Measurements from ENCODE around the gene RLN1.
"Not testable (repeated sequence)": the region's sequence is repeated elsewhere in the genome, so short reads cannot be mapped to it uniquely, and the experiment has no call there.

RLN1 gene

DNA sequence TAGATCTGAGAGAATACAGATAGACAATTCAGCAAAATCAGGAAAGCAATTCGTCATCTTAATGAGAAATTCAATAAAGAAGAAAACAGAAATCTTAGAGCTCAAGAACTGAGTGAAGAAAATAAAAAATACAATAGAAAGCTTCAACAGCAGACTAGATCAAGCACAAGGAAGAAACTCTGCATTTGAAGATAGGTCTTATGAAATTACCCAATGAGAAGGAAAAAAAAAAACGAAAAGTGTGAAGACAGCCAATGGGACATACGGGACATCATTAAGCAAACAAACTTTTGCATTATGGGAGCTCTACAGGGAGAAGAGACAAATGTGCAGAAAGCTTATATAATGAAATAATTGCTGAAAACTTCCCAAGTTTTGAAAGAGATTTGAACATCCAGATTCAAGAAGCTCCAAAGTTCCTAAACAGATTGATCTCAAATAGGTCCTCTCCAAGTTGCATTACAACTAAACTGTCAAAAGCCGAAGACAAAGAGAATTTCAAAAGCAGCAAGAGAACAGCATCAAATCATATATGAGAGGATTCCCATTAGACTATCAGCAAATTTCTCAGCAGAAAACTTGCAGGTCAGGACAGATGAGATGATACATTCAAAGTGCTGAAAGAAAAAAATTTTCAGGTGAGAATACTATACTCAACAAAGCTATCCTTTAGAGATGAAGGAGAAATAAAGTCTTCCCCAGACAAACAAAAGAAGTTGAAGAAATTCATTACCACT, 24.3 kb downstream of the RLN1 start:
- H3K36me3 ChIP-seq (ENCODE audit: control insufficient read depth, insufficient read depth, low read length) = no peaks in the 10 kb centered on the region
- no peaks in the 10 kb centered on the region for H3K27me3 ChIP-seq (ENCODE audit: control insufficient read depth, insufficient read depth, low read length)
- no peaks in the 10 kb centered on the region for H3K9me3 ChIP-seq (ENCODE audit: control insufficient read depth, insufficient read depth, low read length)
- no peak overlapping the region for H3K4me3 ChIP-seq (ENCODE audit: low read depth, low read length)
- no peaks in the 10 kb centered on the region for H3K4me1 ChIP-seq (ENCODE audit: control insufficient read depth, insufficient read depth, low read length)
- H3K9ac ChIP-seq (ENCODE audit: low read depth, low read length) = no peak overlapping the region

DNA sequence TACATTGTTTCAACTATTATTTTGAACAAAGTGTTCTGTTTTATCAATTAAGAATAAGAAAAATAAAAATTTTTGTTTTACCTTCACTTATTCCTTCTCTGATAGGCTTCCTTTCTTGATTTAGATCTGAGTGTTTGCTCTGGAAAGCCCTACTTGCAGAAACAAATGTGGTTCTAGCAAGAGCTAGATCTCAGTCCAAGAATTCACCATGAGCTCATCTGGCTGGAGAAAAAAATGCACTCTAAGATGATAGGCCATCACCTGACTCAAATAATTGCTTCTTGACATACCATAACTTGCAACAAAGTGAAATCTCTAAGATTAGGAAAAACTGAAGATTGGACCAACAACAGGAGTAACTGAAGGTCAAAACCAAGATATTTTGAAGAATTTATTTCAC, 28.8 kb downstream of the RLN1 start:
- no peak overlapping the region for H3K4me3 ChIP-seq (ENCODE audit: low read depth, low read length)
- H3K4me1 ChIP-seq (ENCODE audit: control insufficient read depth, insufficient read depth, low read length) = no peaks in the 10 kb centered on the region
- H3K9me3 ChIP-seq (ENCODE audit: control insufficient read depth, insufficient read depth, low read length) = no peaks in the 10 kb centered on the region
- H3K36me3 ChIP-seq (ENCODE audit: control insufficient read depth, insufficient read depth, low read length) = no peaks in the 10 kb centered on the region
- H3K27me3 ChIP-seq (ENCODE audit: control insufficient read depth, insufficient read depth, low read length) = no peaks in the 10 kb centered on the region
- H3K9ac ChIP-seq (ENCODE audit: low read depth, low read length) = no peak overlapping the region

DNA sequence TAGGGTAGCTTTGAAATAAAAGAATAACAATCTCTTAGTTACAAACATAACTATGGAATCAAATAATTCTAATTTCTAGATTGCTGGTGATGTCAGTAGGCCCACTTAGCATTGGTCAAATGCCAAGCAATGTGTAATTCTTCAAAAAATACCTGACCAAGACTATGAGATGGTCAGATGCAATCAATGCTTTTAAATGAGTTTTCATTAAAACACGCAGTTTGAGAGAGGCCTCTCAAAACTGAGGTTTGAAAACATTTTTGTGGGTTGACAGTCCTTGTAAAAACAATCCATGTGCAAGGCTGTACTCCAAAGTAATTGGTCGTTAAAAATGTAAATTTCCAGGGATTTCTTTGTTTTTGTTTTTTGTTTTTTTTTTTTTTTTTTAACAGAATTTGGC, 33.9 kb downstream of the RLN1 start:
- Histone ChIP-seq H3K36me3 (ENCODE audit: control insufficient read depth, insufficient read depth, low read length) (no peaks in the 10 kb centered on the region), H3K9me3 (ENCODE audit: control insufficient read depth, insufficient read depth, low read length) (no peaks in the 10 kb centered on the region), H3K4me1 (ENCODE audit: control insufficient read depth, insufficient read depth, low read length) (no peaks in the 10 kb centered on the region), H3K4me3 (ENCODE audit: low read depth, low read length) (no peak overlapping the region), H3K9ac (ENCODE audit: low read depth, low read length) (no peak overlapping the region), H3K27me3 (ENCODE audit: control insufficient read depth, insufficient read depth, low read length) (no peaks in the 10 kb centered on the region)

DNA sequence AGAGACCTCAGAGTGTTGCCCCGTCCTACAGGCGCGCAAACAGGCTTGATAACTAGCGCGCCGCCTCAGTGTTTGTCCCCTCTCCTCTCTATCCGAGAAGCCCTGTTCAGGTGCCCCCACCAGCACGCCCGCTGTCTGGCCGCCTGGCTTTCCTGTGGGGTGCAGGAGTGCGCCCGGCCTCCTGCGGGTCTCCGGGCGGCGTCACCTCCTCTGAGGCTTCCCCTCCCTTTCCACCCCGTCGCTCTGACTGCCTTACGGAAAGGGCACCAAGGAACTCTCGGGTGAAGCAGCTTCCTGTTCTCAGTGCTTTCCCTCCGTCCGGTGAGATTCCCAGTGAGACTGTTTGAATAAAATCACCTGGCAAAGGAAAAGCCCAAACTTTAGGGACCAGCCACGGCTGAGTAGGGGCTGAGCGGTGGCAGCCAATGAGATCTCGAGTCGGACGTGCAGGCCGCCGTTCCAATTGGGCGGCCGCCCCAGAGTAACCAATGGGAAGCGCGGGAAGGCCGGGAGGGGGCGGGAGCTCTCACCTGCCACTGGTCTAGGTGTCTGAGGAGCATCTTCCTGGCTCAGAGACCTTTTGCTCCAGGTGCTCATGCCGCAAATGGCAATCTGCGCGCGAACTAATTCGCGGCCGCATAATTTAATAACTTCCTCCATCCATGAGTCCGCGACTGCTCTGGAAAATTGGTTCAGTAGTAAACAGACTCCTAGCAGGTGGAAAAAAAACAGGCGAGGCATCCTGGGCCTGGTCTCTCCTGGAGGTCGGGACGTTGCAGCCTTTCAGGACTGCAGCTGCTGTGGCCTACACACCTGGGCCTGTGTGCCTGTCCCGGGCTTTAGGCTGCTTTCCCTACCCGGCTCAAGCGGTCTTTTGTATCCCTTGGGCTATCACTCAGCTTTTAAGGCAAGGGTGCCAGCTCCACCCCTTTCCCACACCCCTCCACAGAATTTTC, 35.6 kb downstream of the RLN1 start, which contains the start of gene RLN2:
Gene RLN2 (minus strand): TSS at position 877 of the 956 bp plus-strand sequence. CDS start 136 bp downstream, at position 741.
- not testable (repeated sequence) for H3K4me3 ChIP-seq (ENCODE audit: low read depth, low read length); H3K9me3 ChIP-seq (ENCODE audit: control insufficient read depth, insufficient read depth, low read length)

DNA sequence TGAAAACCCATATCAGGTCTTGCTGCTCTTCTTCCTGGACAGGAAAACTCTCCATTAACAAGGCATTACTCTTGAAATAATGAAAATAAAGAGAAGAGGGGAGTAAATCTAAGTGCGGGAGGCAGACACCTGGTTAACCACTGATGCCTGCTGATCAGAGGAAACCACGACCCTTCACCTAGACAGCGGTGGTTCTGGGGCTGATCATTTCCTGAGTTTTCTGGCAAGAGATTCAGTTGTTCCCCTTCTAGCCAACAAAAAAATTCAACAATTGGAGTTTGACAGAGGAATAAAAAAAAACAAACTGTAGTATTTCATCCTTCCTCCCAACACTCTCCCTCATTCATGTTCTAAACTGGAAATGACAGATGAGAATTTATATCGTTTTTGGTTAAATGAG, 38.1 kb downstream of the RLN1 start:
- H3K9ac ChIP-seq (ENCODE audit: low read depth, low read length) = no peak overlapping the region
- no peaks in the 10 kb centered on the region for H3K4me1 ChIP-seq (ENCODE audit: control insufficient read depth, insufficient read depth, low read length)
- H3K27me3 ChIP-seq (ENCODE audit: control insufficient read depth, insufficient read depth, low read length) = no peaks in the 10 kb centered on the region
- H3K9me3 ChIP-seq (ENCODE audit: control insufficient read depth, insufficient read depth, low read length) = no peaks in the 10 kb centered on the region
- no peak overlapping the region for H3K4me3 ChIP-seq (ENCODE audit: low read depth, low read length)
- H3K36me3 ChIP-seq (ENCODE audit: control insufficient read depth, insufficient read depth, low read length) = no peaks in the 10 kb centered on the region

More for the DNA sequence above, 35.6 kb downstream of the RLN1 start, which contains the start of gene RLN2:
- H3K4me1 ChIP-seq (ENCODE audit: control insufficient read depth, insufficient read depth, low read length); H3K9ac ChIP-seq (ENCODE audit: low read depth, low read length); H3K36me3 ChIP-seq (ENCODE audit: control insufficient read depth, insufficient read depth, low read length); H3K27me3 ChIP-seq (ENCODE audit: control insufficient read depth, insufficient read depth, low read length): not testable (repeated sequence)

DNA sequence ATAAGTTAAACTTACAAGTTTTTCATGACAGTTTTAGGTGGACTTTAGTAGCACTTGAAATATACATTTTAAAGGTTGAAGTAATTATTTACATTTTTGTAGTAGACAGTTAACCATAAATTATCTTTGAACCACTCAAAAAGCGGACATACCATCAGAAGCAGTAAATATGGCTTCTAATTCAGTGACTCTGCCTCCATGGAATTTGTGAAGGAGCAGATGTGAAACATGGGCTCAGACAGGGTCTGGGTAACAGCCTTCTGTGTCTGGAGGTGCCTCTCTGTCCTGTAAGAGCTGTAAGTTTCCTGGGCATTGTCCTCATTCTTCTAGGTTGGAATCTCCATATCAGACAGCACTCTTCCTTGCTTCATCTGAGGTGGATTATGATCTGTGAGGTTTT, 47.5 kb downstream of the RLN1 start:
- Histone ChIP-seq H3K27me3 (ENCODE audit: control insufficient read depth, insufficient read depth, low read length) (no peaks in the 10 kb centered on the region), H3K4me3 (ENCODE audit: low read depth, low read length) (no peak overlapping the region), H3K36me3 (ENCODE audit: control insufficient read depth, insufficient read depth, low read length) (no peaks in the 10 kb centered on the region), H3K9me3 (ENCODE audit: control insufficient read depth, insufficient read depth, low read length) (no peaks in the 10 kb centered on the region), H3K9ac (ENCODE audit: low read depth, low read length) (no peak overlapping the region), H3K4me1 (ENCODE audit: control insufficient read depth, insufficient read depth, low read length) (no peaks in the 10 kb centered on the region)

DNA sequence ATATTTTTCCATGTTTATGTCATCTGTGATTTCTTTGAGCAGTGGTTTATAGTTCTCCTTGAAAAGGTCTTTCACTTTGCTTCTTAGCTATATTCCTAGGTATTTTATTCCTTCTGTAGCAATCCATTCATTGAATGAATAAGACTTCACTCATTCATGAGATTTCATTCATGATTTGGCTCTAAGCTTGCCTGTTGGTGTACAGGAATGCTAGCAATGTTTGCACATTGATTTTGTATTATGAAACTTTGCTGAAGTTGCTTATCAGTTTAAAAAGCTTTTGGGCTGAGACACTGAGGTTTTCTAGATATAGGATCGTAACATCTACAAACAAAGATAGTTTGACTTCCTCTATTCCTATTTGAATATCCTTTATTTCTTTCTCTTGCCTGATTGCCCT, 51.1 kb downstream of the RLN1 start:
- H3K9me3 ChIP-seq (ENCODE audit: control insufficient read depth, insufficient read depth, low read length) = no peaks in the 10 kb centered on the region
- H3K36me3 ChIP-seq (ENCODE audit: control insufficient read depth, insufficient read depth, low read length) = no peaks in the 10 kb centered on the region
- no peaks in the 10 kb centered on the region for H3K27me3 ChIP-seq (ENCODE audit: control insufficient read depth, insufficient read depth, low read length)
- no peak overlapping the region for H3K9ac ChIP-seq (ENCODE audit: low read depth, low read length)
- no peak overlapping the region for H3K4me3 ChIP-seq (ENCODE audit: low read depth, low read length)
- no peaks in the 10 kb centered on the region for H3K4me1 ChIP-seq (ENCODE audit: control insufficient read depth, insufficient read depth, low read length)

DNA sequence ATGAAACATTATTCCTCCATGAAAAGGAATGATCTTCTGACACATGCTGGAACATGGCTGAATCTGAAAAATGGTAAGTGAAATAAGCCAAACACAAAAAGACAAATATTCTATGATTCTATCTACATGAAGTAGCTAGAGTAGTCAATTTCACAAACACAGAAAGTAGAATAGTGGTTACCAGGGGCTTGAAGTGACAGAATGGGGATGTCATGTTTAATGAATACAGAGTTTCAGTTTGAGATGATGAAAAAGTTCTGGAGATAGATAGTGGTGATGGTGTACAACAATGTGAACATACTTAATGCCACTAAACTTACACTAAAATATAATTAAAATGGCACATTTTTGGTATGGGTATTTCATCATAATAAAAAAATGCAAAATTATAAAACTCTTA, 53.4 kb downstream of the RLN1 start:
- Histone ChIP-seq H3K4me1 (ENCODE audit: control insufficient read depth, insufficient read depth, low read length) (no peaks in the 10 kb centered on the region), H3K9me3 (ENCODE audit: control insufficient read depth, insufficient read depth, low read length) (no peaks in the 10 kb centered on the region), H3K36me3 (ENCODE audit: control insufficient read depth, insufficient read depth, low read length) (no peaks in the 10 kb centered on the region), H3K4me3 (ENCODE audit: low read depth, low read length) (no peak overlapping the region), H3K27me3 (ENCODE audit: control insufficient read depth, insufficient read depth, low read length) (no peaks in the 10 kb centered on the region), H3K9ac (ENCODE audit: low read depth, low read length) (no peak overlapping the region)

Measured in iPS-15b (cell line).